CD4-positive, alpha-beta T cell treated with Interleukin-2 at 100 ng/mL for 4 hours (primary cell): ENCODE measurements around the gene MAMDC4.
"Not testable (repeated sequence)": the region's sequence is repeated elsewhere in the genome, so short reads cannot be mapped to it uniquely, and the experiment has no call there.

Experiments
- DNase-seq: peaks from one replicate; pipeline ENCODE4 v3.0.0-alpha.2; 2020; ENCODE audit warnings: low spot score

The MAMDC4 gene

DNA sequence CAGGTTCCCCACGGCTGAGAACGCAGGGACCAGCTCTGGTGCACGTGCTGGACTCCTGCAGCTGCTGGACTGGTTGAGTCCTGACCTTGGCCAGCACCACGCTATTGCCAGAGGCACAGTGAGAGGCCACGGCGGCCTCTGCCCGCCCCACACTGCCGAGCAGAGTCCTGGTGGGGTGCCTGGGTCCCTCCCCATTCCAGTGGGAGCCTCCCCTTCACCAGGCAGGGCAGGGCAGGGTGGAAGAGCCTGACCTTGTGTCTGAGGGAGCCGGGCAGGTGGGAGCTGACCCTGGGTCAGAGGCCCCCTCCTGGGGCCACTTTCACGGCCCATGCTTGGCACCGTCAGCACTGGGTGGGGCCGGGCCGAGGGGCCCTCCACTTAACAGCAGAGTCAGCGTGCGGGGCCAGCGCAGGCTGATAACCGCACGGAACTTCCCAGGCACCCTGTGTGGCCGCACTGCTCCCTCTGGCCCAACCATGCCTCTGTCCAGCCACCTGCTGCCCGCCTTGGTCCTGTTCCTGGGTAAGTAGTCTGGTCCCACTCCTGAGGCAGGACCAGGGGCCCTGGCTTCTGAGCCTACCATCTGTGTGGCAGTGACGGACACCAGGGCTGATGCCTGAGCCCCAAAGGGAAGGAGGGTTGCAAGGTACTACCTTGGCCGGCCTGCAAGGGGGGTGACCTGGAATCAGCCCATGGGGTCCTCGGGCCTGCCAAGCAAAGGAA lies at the start of gene MAMDC4:
MAMDC4 (plus strand) TSS at position 406 of the 723 bp plus-strand sequence; CDS start at position 477, 71 bp downstream.
- DNase-seq: no peak

DNA sequence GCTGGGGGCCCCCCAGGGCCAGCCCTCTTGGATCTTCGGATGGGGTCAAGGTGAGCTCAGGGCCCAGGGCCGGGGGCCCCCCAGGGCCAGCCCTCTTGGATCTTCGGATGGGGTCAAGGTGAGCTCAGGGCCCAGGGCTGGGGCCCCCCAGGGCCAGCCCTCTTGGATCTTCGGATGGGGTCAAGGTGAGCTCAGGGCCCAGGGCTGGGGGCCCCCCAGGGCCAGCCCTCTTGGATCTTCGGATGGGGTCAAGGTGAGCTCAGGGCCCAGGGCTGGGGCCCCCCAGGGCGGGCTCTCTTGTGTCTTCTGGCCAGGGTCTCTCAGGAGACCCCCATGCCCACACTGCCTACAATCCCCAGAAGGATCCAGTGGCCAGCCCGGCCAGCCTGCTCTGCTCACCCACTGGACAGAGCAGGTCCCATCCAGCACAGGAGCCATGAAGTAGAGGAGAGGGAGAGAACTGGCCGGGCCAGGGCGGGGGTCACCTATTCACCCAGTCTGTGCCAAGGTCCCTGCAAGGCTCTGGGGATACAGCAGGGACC lies 49.1 kb upstream of the MAMDC4 start:
- not testable (repeated sequence) for DNase-seq

DNA sequence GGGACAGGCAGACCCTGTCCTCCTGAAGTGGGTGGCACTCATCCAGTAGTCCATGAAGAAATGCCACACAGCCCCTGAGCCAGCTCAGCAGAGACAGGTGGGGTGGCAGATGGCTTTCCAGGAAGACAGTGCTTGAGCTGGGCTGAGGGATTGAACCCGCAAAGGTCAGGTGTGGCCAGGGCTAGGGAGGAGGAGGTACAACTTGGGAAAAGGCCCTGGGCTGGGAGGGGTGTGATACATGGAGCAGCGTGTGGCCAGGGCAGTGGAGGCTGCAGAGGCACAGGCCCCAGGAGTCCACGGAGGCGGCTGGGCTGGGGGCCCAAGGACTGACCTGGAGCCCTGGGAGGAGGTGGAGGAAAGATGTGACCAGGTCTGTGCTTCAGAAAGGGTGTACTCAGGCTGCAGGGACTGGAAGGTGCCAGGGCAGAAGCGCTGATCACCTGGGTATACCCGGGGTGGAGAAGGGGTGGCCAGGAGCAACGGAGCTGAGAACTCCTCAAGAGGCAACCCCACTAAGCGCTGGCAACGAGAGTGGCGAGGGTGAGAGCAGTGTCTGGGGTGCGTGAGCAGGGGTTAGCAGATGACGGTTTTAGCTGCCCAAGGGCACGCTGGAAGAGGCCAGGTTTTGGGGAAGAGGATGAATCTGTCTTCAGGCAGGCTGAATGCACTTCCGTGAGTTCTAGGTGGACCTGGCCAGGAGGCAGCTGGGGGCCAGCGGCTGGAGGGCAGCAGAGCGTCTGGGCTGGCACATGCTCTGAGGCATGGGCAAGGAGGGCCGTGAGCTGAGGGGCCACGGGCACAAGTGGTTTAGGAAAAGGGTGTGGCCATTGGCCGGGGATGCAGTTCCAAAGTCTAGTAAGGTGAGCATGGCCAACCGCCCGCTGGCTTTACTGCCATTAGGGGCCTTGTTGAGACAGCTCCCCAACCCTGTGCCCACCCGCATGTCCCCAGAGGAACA lies 48.3 kb upstream of the MAMDC4 start:
- no peak for DNase-seq

DNA sequence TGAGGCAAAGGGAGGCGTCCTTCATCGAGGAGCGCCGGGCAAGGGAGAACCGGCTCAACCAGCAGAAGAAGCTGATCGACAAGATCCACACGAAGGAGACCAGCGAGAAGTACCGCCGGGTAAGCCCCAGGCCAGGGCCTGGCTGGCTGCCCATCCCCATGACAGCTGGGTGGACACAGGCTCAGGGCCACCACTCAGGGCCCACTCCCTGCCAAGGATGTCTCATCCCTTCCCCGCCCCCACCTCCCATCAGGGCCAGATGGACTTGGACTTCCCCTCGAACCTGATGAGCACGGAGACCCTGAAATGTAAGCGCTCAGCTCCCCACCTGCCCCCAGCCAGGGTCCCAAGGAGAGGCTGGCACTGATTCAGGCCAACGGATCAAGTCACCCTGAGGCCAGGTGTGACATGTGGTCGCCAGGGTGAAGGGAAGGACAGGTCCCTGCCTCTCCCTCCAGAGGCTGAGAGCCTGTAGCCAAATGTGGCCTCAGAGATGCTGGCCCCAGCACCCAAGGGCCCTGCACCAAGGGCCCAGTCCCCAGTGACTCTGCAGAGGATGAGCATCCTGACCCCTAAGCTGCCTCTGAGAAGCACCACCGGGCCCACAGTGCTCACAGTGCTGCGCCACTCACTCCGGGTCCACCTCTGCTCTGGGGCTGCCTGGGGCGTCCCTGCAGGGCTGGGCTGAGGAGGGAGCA lies 47.5 kb upstream of the MAMDC4 start:
- DNase-seq: no peak

DNA sequence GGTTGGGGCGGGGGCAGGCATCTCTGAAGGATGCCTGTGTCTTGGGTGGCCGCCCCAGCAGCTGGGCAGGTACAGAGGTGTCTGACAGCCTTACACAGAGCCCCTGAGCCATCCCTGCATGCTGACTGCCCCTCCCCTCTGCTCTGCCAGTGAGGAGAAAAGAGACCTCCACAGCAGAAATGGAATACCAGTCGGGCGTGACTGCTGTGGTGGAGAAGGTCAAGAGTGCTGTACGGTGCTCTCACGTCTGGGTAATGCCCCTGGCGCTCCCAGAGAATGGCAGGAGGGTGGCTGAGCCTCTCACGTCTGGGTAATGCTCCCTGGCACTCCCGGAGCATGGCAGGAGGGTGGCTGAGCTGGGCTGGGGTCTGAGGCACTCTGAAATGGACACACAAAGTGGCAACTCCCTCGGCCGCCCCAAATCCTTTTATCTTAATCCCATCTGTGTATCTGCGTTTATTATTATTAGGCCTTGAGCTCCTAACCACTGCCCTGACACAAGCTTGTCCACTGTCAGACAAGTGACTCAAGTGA lies 46.9 kb upstream of the MAMDC4 start:
- DNase-seq: no peak

DNA sequence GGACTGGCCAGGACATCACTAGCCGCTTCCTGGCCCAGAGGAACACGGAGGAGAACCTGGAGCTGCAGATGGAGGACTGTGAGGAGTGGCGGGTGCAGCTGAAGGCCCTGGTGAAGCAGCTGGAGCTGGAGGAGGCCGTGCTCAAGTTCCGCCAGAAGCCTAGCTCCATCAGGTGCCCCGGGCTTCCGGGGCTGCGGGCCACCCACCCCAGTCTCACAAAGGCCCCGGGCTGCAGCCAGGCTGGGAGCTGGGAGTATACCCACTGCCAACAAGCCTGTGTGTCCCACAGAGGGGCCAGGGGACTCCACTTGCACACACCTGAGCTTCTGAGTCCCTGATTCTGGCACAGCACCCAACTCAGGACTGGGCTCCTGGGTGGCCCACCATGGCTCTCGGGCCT lies 46.1 kb upstream of the MAMDC4 start:
- no peak for DNase-seq

DNA sequence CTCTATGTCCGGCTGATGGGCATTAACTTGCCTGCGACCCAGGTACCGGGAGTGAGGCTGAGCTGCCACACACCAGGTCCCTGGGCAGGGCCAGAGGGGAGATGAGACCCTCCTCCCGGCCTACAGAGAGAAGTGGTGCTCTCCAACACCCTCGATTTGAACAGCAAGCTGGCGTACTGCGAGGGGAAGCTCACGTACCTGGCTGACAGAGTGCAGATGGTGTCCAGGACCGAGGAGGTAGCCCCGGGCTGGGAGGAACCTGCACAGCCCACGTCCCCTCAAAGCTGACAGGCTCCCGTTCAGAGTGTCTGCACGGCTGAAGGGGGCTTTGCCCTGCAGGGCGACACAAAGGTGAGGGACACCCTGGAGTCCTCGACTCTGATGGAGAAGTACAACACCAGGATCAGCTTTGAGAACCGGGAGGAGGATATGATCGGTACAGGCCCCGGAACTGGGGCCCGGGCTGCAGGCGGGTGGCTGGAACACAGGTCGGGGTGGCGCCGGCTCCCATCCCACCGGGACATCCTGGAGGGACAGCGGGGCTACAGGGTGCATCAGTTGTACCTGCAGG lies 45.4 kb upstream of the MAMDC4 start:
- DNase-seq: no peak

DNA sequence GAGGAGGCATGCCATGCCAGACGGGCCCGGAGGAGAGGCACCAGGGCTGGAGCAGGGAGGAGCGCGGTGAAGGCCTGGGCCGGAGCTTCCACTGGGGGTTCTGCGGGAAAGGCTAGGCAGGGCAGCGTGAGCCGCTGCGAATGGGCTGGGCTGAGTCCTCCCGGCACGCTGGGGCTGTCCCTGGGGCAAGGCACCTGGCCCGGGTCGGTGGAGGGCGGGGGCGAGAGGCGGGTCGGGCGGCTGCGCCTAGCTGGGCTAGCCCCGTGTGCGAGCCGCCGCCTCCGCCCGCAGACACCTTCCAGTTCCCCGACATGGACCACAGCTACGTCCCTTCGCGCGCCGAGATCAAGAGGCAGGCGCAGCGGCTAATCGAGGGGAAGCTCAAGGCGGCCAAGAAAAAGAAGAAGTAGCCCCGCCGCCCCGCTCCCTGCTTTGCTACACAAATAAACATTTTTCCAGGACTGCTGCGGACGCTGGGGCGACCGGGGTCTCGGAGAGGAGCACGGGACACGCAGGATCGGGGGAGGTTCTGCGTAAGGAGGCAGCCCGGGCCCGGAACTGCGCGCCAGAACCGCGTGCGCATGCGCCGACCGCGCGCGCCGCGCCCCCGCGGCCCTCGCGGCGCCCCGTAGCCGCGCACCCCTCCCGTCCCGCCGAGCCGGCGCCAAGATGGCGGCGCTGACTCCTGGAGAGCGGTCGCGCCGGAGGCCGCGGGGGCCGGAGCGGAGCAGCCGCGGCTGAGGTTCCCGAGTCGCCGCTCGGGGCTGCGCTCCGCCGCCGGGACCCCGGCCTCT lies 44.7 kb upstream of the MAMDC4 start, which contains the start of gene RABL6:
RABL6 (plus strand) TSS at position 668 of the 794 bp plus-strand sequence. CDS start 249 bp downstream, outside the sequence.
- peak; percentile 81 for DNase-seq

DNA sequence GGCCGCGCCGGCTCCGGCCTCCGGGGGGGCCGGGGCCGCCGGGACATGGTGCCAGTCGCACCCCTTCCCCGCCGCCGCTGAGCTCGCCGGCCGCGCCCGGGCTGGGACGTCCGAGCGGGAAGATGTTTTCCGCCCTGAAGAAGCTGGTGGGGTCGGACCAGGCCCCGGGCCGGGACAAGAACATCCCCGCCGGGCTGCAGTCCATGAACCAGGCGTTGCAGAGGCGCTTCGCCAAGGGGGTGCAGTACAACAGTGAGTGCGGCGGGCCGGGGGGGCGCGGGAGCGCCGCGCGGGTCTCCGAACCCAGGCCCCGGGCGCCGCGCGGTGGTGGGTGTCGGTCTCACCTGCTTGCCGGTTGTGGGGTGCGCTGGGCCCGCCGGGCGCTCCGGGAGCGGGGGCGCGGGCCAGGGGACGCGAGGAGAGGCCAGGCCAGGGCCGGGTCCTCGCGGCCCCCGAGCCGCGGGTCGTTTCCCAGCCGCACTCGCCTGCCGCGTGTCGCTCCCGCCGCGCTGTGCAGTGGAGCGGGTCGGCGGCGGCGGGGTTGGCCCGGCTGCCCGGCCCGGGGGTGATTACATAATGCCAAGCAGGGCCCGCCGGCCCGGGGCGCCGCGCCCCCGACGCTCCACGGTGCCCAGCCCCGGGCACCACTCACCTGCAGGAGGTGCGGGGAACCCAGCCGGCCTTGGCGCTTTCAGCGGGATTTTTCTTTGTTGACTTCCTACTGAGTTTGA lies 43.9 kb upstream of the MAMDC4 start:
- peak; percentile 40 for DNase-seq

DNA sequence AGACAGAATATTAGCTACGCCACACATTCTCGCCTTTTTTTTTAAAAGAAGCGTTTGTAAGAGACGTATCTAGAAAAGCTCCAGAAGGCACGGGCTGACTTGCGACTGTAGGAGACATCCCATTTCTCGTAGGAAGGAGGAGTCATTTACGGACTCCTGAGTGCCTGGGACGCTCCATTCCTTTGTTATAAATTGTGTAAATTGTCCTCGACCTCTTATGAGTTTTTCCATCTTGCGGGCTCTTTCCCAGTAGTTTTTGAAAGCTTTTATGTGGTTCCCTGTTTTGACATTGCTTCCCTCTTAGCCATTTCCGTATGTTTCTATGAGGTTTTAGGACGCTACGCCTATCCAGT lies 43.4 kb upstream of the MAMDC4 start:
- DNase-seq: no peak

DNA sequence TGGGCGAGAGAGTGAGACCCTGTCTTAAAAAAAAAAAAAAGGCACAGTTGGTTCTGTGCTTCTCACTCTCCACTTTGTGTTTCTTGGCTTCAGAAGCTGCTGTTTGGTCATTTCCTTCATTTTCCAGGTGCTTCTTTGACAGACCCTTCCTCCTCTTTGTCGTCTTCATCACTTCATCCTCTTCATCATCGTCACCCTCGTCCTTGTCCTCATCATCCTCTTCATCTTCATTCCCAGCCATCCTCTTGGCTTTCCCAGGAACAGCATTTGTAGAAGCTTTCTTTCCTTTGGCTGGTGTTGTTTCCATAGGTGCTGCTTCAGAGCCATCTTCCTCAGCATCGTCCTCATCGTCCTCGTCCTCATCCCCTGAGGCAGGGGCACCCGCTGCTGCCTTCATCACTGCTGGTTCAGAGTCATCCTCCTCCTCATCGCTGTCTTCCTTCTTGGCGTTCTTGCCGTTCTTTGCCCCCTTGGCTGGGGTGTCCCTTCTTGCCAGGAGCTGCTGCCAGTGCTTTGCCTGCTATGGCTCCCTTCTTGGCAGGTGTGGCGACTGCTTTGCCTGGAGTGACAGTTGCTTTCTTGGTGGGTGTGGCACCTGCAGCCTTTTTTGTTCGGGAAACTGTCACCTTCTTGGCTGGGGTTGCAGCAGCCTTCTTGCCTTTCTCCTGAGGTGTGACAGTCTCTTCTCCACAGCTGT lies 37.3 kb upstream of the MAMDC4 start:
- DNase-seq: no peak

DNA sequence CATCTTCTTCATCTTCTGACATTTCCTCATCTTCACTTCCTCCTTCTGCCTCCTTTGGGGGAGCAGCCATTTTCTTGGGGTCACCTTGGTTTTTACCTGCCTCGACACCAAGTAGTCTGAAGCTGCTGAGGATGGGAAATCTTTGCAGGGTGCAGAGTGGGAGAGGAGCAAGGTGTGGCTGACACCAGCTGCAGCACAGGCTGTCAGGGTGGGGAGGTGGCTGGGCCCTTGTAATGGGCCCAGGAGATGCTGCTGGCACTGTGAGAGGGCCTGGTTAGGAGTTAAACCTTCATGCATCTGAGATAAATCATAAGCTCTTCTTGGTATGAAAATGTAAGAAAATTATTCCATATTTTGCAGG lies 36.7 kb upstream of the MAMDC4 start:
- no peak for DNase-seq

DNA sequence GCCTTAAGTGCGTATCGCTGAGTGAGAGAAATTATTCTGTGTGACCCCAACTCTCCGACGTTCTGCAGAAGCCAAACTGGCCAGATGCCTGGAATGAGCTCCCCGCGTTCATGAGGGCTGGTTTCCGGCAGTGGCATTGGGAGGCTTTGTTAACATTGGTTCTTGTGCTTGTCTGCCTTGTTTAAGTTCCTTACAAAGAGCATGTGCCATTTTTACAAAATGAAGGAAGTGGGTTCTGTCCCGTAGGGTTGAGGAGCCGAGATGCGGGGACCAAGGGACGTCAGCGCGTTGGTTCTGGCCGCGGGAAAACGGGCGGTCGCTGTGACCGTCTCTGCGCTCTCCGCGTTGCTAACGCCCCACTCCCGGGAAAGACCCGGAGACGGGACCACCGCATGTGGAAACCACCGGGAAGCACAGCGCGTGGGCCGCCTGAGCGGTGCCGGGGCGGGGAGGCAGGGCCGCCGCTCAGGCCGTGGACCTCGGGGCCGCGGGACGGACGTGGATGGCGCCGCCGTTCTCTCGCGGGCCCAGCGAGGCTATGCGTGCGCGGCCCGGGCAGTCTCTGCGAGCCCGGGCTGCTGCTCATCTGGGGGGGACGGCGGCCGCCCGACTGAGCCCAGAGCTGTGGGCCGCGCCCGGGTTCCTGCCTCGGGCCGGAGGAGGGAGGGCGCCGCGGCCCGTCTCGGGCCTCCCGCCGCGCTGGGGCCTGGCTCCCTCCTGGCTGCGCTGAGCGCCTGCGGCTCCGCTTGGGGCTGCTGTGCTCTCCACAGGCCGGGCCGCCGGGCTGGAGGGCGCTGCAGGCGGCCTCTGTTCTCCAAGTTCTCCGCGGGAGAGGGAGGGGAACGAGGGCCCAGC lies 30.9 kb upstream of the MAMDC4 start:
- DNase-seq: no peak

DNA sequence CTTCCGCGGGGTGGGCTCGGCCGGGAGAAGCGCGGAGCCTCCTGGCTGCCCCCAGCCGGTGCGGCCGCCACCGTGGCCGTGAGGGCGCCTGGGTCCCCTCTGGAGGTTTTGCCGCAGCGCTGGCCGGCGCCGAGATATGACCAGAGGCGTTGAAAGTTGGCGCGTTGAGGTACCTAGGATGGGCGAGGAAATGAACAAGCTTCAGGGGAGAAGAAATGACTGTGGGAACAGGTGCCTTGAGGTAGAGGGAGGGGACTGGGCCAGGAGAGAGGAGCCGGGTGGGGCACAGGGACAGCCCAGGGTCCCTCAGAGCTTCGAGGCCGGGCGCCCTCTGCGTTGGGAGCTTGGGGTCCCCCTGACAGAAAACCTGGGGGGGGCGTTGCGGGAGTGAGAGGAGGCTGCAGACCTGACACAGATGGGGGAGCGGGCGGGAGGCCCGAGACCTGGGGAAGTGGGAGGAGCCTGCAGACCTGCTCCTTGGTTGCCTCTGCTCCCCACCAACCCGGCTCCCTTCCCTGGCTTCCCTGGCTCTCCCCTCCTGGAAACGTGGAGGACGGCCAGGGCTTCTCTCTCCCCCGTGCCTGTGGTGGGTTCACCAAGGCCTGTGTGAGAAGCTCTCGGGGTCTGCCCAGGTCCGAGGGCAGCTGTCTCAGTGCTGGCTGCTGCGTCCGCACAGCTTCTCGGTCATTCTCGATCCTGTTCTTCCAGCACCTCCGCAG lies 30.2 kb upstream of the MAMDC4 start:
- DNase-seq: no peak

DNA sequence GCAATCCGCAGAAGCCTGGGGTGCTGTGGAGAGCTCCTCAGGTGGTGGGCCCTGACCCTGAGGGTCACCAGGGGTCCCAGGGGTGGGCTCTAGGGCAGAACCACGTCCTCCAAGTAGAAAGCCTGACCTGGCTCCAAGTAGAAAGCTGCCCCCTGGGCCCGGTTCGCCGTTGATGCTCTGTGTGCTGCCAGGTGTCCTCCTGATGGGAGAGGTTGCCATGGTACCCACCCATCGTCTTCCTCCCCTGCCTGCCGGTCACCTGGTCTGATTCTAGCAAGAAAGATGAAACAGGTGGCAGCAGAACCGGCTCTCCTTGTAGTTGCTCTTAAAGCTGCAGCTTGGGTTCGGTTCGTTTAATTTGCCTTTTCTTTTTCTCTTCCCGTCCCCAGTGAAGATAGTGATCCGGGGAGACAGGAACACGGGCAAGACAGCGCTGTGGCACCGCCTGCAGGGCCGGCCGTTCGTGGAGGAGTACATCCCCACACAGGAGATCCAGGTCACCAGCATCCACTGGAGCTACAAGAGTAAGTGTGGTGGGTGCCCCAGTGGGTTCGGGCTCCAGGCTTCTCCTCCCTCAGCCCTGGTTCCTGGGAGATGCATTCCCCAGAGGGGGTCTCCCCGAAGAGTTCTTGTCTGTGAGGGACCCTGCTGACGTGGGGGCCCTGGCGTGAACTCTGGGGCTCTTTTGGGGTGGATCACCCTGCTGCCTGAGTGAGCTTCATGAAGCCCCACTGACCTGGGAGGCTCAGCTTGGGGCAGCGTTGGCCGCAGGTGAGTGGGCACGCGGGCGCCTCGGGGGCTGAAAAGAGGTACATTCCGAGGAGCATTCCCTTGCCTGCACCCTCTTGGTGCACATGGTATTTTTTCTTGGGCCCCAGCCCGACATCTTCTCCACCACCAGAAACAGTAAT lies 28.8 kb upstream of the MAMDC4 start:
- DNase-seq: no peak

DNA sequence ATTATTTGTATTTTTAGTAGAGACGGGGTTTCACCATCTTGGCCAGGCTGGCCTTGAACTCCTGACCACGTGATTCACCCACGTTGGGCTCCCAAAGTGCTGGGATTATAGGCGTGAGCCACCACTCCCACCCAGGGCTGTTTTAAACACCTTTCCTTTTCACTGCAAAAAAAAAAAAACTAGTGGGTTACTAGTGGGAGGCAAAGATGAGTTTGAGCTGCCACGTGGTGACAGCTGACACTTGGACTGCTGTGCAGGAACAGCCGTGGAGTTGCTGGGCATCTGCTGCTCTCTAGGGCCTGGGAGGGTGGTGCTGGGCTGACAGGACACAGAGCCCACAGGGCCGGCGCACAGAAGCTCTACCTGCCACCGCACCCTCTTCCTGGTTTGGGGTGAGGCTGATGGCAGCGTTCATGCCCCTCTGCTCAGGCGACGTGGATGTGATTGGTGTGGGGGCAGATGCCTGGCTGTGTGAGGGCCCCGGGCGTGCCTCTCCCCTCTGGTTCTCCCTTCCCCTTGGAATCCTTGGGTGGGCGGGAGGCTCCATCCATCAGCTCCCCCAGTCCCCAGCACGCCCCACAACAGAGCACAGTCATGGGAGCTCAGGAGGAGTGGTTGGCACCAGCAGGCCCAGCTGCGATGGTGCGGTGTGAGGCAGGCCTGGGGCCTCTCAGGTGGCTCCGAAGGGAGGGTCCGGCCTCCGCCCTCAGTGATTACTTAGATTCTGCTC lies 27.5 kb upstream of the MAMDC4 start:
- no peak for DNase-seq
